TTC549 (cell line): ENCODE data around the gene SPECC1.
"Not testable (repeated sequence)": the region's sequence is repeated elsewhere in the genome, so short reads cannot be mapped to it uniquely, and the experiment has no call there.

Source experiments
- FAIRE-seq: peaks from 2 replicates; lab custom pipeline; 2012; peaks lifted over from hg19 to GRCh38; lab: Jason Lieb, UNC

The SPECC1 gene

DNA sequence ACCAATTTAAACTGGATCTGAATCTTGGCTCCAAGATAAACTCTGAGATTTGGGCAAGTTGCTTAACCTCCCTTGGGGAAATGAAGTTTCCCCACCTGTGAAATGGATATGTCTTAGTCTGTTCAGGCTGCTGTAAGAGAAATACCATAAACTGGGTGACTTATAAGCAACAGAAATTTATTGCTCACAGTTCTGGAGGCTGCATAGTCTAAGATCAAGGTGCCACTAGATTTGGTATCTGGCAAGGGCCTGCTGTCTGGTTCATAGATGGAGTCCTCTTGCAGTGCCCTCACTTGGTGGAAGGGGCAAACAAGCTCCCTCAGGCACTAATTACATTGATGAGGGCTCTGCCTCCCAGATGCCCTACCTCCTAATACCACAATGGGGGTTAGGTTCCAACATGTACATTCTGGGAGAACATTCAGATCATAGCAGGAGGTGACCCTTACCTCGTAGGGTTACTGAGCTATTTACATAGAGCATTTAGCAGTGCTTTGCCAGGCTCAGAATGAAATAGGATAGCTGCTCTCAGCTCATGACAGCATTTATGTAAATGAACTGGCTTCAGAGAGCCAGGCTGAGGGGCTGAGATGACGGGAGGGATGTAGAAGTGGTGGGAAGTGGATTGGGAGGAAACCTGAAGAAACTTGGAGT is 83.9 kb downstream of the SPECC1 start:
- FAIRE-seq: no peak

DNA sequence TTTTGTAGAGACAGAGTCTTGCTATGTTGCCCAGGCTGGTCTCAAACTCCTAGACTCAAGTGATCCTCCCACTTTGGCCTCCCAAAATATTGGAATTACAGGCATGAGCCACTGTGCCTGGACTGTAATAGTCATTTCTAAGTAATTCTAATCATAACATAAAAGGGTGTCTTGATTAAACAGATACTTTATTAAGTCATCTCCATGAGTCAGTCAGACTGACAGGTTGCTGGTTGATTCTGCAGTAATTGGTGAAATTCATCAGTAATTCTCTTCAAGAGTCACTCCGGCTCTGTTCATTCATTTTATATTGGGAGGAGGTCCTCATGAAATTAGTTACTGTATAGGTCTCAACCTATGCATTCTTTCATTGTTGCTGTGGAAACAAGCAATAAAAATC is 85.6 kb downstream of the SPECC1 start:
- FAIRE-seq: no peak

DNA sequence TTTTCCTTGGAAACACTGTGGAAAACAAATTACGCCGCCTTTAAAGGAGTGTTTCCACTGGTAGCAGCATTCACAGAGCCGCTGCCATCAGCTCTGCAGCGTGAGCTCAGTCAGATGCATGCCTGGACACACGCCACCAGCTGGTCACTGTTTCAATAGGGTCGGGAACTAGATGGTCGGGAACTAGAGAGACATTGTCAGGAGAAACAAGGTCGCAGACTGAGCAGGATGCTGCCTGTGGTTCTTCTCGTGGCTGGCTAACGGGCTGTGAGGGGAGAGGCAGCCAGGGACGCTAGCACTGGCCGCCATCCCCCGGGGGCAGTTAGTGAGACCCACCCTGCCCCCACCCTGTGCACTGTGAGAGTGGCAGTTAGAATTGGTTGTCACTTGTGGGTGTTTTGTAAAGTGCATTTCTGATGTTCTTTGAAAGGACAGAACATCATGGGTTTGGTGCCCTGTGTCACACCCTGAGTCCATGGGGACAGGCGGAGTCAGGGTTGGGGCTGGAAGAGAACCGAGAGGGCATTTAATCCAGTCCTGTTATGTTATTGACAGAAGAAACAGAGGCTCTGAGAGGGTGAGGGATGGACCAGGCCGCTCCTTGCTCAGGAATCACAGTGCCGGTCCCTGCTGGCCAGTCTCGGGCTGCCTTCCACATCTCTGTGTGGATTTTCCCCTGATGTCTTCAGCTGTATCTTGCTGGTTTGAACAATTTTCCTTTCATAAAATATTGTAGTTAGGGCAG is 86.3 kb downstream of the SPECC1 start:
- no peak for FAIRE-seq

DNA sequence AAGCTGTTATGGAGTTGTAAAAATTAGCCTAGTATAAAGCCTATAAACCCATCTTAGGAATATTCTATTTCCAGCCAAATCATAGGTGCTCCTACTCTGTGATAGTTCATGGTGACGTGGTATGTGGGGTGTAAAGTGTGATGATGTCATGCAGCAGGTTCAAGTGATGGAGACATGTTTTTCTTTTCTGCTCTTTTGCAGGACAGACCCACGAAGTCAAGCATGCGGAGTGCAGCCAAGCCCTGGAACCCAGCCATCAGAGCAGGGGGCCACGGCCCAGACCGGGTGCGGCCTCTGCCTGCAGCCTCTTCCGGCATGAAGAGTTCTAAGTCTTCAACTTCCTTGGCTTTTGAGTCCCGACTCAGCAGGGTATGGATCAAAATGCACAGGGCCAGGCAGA is 87.3 kb downstream of the SPECC1 start:
- FAIRE-seq: no peak

DNA sequence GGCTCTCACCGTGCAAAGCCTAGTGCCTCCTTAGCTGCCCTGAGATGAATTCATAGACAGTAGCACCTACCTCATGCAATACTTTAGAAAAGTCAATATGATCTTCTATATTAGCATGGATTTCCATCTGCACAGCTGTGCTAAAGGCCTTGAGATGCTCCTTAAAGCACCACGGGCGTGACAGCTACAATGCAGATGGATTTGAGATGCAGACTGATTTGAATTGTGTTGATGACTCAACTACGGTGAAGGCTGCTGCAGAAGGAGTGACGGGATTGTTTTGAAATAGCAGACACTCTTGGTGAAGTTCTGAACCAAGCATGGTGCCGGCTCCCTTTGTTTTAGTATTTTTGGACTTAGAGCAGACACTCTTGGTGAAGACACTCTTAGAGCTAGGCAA is 88.2 kb downstream of the SPECC1 start:
- FAIRE-seq: no peak

DNA sequence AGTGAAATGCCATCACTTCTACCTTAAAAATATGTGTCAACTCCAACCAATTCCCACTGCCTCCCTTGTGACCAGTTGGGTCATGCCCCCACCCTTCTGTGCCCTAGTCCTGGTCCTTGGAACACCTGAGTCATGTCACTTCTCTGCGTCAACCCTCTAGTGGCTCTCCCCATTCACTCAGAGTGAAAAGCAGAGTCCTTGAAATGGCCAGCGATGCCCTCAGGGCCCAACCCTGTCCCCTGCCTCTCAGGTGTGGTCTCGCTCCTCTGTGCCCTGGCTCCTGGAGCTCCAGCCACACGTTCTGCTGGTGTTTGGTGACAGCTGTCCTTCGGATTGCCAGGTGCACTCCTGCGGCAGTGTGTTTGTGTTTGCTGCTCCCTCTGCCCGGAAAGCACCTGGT is 89.2 kb downstream of the SPECC1 start:
- FAIRE-seq: no peak

DNA sequence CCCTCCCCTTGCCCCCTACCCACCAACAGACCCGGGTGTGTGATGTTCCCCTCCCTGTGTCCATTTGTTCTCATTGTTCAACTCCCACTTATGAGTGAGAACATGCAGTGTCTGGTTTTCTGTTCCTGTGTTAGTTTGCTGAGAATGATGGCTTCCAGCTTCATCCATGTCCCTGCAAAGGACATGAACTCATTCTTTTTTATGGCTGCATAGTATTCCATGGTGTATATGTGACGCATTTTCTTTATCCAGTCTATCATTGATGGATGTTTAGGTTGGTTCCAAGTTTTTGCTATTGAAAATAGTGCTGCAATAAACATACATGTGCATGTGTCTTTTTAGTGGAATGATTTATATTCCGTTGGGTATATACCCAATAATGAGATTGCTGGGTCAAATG is 91.6 kb downstream of the SPECC1 start:
- not testable (repeated sequence) for FAIRE-seq

DNA sequence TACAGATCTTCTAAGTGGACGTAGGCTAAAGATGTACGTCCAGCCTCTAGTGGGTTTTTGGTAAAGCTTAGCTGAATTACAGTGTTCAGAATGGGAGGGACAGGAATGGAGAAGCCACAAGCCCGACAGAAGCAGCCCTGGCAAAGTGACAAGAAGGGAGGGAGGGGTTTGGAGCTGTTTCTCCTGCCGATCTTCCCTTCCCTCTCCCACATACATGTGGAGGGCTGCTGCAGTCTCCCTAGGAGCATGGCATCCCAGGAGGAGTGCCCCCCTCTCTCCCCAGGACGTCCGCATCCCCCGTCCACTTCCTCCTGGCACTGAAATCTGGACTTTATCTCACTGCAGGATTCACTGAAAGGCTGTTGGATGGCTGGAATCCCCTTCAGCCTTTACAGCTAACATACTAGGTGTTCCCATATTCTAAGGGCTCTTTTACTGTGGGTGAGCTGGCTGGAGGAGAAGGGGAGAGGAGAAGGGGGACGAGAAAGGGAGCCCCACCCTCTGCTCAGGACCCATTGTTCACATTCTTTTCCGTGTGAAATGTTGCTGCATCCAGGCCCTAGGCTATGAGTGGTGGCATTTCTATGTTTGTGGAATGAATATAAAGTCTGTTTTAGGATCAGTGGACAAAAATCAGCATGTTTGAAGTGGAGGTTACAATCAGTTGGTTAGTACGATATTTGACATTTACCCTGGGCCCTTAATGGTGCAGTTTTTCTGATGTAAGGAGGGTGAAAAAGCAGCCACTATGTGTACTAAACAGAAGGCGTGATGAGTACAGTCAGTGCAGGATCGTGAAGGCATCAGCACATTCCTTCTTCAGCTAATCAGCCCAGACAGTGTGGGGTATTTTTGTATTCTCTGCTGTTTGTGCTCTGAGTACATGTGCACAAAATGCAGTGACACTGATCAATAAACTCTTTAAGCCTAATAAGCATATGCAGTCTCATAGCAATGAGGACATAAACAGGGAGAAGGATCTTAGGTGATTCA is 94.6 kb downstream of the SPECC1 start:
- FAIRE-seq: no peak

DNA sequence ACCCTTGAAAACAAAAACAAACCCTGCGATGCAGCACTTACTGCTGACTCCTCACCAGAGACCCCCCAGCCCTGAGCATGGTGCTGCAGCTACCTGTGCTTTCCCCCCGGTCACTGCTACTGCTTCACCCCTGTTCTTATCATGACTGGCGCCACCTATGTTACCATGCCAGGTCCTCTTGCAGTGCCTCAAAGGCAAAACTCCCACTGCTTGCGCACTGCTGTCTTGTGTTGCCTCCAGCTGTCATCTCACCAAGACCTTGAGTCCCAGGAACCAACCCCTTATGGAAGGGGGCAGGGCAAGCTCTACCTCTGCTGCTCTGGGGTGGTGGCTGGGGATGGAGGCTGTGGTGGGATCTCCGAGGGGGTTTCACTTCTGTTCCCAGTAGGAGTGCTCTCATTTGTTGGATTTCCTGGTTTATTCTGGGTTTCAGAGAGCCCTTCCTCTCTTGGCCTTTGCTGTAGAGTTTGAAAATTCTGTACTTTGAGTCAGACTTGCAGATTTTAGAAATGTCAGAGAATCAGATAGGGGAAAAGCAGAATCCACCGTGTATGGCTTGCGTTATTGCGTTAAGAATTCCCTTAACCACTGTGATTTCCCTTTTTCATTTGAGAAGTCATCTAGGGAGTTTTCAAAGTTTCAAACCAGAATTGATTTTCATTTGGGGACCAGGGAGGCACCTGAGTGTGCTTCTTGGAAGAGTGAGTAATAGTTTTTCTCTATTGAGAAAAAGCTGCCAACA is 96.6 kb downstream of the SPECC1 start:
- FAIRE-seq: no peak

DNA sequence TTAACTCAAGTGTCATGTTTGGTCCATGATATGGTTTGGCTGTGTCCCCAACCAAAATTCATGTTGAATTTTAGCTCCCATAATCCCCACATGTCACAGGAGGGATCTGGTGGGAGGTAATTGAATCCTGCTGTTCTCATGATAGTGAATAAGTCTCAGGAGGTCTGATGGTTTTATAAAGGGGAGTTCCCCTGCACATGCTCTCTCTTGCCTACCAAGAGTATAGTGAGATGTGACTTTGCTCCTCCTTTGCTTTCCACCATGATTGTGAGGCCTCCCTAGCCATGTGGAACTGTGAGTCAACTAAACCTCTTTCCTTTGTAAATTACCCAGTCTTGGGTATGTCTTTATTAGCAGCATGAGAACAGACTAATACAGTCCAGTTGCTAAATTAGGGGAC is 97.3 kb downstream of the SPECC1 start:
- not testable (repeated sequence) for FAIRE-seq

DNA sequence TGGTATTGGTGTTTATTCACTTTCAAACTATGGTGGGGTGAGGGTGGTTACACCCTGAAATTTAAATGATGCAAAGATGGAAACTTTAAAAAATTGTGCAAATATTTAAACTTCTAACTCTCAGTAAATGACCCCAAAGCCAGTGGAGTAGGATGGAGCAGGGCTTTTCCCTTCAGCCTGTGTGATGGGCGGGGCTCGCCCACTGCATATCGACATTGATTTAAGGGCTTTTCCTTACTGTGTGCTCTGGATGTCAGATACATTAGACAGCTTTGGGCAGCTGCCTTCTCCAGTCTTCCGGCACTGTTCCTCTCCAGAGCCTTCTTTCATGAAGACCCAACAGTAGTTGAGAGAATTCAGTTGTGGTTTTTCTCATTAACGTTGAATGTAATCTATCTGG is 99.9 kb downstream of the SPECC1 start:
- no peak for FAIRE-seq

DNA sequence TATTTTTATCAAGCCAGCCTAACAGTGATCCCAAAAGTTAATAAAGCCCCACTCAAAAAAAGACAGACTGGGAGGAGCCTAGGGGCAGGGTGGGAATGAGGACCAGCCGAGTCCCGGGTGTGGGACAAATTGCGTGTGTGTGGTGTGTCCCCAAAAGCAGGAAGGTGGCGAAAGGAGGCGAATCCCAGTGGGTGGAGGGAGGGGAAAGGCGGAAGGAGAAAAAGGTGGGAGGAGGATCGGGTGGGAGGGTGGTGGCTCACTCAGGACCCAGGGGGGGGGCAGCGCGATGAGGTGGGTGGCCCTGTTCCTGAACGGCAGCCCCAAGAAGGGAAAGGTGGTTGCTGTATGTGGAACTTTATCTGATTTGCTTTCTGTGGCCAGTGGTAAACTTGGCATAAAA is 102.4 kb downstream of the SPECC1 start:
- no peak for FAIRE-seq

DNA sequence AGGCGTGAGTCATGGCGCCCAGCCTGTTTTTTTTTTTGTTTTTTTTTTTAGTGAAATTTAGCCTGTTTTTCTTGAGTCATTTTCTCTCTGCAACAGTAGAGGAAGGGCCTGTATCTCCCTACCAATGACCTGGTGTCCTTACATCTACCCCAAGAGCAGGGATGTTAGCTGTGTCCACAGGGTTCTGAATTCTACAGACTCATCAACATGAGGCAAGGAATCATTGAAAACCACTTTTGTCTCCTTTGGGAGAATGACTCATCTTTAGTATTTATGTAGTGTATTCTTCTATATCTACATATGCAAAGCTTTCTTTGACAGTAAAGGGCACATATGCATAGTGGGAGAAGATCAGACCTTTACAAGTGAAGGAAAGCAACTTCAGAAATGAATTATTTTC is 105.3 kb downstream of the SPECC1 start:
- FAIRE-seq: no peak

DNA sequence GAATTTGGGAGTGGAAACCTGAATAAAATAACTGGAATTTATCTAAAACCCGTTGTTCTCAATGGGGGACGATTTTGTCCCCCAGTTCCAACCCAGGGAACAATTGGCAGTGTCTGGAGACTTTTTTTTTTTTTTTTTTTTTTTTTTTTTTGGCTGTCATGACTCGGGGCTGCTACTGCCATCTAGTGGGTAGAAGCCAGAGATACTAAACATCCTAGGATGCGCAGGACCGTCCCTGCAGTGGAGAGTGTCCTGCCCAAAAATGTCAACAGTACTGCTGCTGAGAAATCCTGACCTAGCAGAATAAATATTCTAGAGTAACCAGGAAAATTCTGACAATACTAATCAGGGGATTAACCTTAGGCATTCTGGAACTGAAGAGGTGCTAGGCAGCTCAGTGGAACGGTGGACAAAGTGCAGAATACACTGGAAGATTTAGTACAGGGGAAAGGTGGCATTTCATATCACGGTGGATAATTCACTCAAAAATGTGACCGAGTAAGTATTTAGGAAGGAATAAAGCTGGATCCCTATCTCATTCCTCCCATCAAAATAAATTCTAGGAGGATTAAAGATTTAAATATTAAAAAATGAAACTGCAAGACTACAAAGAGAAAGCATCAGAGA is 107.6 kb downstream of the SPECC1 start:
- peak; percentile 45 for FAIRE-seq

DNA sequence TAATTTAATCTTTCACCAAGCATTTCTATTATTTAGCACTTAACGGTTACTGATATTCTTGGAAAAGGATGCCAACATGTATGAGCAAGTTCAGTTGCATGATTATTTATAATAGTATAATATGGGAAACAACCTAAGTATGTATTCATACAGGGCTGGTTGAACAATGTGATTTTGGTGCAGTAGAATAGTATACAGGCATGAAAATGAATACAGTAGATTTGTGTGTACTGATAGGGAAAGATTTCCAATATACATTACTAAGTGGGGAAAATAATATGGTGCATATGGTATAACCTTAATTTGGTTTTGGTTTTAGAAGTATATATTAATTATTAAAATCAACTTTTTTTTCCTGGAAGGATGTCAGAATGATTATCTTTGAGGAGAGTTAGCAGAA is 109.1 kb downstream of the SPECC1 start:
- no peak for FAIRE-seq

DNA sequence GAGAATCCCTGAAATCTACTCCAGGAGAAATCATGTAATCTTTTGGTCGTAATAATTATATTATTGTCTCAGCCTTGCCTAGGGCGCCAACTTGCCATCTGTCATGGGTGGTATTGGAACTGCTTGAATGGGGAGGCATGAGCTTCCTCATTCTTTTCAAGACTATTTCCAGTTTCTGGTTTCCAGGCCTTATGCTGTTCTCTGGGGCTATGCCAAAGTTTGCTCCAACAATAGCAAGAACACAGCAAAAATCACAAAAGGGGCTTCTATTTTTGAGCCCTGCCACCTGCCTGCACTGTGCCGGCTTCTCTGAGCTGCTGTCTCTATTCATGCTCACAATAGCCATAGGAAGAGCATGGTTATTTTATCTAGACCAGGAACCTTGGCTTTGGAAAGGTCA is 111.7 kb downstream of the SPECC1 start:
- no peak for FAIRE-seq

DNA sequence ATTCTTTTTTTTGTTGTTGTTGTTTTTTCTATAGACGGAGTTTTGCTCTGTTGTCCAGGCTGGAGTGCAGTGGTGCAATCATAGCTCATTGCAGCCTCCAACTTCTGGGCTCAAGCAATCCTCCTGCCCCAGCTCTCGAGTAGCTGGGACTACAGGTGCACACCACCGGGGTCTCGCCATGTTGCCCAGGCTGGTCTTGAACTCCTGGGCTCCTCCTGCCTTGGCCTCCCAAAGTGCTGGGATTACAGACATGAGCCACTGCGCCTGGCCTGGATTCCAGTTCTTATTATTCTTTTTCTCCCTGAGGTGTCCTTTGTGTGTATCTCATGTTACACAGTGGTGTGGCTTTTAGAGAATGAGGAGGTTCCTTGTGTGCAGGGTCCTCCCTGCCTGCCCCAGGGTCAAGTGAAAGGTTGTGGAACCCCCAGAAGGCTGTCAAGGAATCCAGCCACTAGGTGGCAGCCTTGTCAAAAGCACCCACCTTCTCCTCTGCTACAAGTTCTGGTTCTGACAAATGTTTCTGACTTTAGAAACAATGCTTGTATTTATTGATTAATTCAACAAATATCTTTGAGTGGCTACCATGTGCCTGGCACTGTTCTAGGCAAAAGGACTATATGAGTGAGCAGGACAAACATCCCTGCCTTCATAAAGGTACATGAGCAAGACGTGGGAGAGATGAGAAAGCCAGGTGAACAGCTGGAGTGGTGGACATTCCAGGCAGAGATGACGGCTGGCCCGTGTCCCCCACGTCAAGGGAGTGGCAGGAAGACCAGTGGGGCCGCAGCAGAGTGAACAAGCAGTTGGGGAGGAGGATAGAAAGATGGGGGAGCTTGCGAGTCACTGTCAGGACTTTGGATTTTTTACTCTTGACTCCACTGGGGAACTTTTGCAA is 112.4 kb downstream of the SPECC1 start:
- FAIRE-seq: peak; percentile 46

DNA sequence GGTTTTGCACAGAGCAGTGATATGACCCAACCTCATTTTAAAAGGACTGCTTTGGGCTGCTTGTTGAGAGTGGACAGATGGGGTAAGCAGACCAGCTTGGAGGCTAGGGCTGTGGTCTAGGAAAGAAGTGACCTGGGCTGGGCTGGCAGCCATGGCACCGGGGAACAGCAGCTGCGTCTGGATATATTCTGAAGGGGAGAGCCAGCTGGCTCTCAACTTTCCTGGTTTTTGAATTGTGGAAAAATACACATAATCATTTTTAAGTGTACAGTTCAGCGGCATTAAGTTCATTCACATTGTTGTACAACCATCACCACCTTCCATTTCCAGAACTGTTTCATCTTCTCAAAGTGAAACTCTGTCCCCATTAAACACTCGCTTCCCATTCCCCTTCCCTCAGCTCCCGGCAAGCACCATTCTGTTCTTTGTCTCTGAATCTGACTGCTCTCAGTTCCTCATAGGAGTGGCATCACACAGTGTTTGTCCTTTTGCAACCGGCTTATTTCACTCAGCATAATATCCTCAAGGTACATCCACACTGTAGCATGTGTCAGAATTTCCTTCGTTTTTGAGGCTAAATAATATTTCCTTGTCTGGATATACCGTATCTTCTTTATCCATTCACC is 113.2 kb downstream of the SPECC1 start:
- no peak for FAIRE-seq

DNA sequence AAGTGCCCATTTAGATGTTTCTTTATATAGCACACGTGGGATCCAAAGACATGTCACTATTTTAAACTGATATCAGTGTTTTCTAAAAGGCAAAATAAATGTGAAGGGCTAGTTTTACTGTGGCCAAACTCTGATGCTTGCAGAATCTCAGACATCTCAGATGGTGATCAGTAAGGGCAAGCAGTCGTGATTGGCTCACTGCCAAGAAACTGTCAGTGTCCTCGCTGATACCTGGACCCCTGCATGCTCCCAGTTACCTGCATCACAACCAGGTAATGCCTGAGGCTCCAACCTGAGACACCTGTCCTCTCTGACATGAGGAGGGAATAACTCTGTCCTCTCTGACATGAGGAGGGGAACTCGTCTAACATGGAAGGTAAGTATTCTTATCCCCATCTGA is 114.0 kb downstream of the SPECC1 start:
- FAIRE-seq: no peak

DNA sequence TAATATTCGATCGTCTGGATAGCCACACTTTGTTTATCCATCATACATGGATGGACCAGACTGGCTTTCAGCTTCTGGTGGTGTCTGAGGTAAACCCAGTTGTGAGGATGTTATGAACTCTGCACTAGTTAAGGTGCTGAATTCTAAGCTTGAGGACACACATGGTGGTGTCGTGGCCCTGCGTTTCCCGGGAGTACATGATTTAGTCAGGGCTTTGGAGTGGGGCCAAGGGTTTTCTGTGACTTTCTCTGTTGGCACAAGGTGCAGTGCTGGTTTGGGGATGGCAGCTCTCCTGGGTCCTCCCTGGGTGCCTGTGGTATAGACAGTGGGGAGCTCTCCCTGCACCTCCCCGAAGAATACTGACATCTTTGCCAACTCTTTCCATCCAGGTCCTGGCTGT is 116.6 kb downstream of the SPECC1 start:
- FAIRE-seq: no peak
